GM23338 (cell line): Measurements from ENCODE around the gene EGF.

Source experiments
- CREB1 ChIP-seq: fragments of 250-450 bp; sonication (Bioruptor Pico); IDR thresholded peaks from 2 replicates; pipeline ENCODE4 v1.5.0; 2020; ENCODE audit warnings: low read depth, mild to moderate bottlenecking, moderate library complexity
- EZH2 ChIP-seq: fragments of 200-600 bp; sonication (generic); IDR thresholded peaks from one replicate; pipeline ENCODE4 v1.8.0; 2017; ENCODE audit warnings: antibody characterized with exemption, mild to moderate bottlenecking, low read depth; ENCODE audit not compliant: unreplicated experiment
- TF ChIP-seq, protein P1 (sequence below), 2 experiments: fragments of 200-600 bp in 1 of 2; sonication (generic) in 1 of 2; conservative IDR thresholded peaks; 2 replicates each; pipeline versions ENCODE4 v1.5.1 to v1.6.1; 2016 to 2017; ENCODE audit warnings: antibody characterized with exemption in 2 of 2, low read depth in 2 of 2, mild to moderate bottlenecking in 2 of 2, moderate library complexity in 1 of 2

- TF ChIP-seq, protein P1, sequence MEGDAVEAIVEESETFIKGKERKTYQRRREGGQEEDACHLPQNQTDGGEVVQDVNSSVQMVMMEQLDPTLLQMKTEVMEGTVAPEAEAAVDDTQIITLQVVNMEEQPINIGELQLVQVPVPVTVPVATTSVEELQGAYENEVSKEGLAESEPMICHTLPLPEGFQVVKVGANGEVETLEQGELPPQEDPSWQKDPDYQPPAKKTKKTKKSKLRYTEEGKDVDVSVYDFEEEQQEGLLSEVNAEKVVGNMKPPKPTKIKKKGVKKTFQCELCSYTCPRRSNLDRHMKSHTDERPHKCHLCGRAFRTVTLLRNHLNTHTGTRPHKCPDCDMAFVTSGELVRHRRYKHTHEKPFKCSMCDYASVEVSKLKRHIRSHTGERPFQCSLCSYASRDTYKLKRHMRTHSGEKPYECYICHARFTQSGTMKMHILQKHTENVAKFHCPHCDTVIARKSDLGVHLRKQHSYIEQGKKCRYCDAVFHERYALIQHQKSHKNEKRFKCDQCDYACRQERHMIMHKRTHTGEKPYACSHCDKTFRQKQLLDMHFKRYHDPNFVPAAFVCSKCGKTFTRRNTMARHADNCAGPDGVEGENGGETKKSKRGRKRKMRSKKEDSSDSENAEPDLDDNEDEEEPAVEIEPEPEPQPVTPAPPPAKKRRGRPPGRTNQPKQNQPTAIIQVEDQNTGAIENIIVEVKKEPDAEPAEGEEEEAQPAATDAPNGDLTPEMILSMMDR (conservative IDR thresholded peaks at IDR 0.05; ENCODE audit: low read depth in 2 of 2) = no peak
- TF ChIP-seq EZH2 = no peak
- TF ChIP-seq CREB1 (CRISPR knock-in tag) = no peak
These were observed 29.7 kb downstream of the EGF start for GRCh38 chr4:109942292-109942926.
